ENCODE measurements around the gene SLC9A3.

- TF ChIP-seq, protein P1, sequence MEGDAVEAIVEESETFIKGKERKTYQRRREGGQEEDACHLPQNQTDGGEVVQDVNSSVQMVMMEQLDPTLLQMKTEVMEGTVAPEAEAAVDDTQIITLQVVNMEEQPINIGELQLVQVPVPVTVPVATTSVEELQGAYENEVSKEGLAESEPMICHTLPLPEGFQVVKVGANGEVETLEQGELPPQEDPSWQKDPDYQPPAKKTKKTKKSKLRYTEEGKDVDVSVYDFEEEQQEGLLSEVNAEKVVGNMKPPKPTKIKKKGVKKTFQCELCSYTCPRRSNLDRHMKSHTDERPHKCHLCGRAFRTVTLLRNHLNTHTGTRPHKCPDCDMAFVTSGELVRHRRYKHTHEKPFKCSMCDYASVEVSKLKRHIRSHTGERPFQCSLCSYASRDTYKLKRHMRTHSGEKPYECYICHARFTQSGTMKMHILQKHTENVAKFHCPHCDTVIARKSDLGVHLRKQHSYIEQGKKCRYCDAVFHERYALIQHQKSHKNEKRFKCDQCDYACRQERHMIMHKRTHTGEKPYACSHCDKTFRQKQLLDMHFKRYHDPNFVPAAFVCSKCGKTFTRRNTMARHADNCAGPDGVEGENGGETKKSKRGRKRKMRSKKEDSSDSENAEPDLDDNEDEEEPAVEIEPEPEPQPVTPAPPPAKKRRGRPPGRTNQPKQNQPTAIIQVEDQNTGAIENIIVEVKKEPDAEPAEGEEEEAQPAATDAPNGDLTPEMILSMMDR (IDR thresholded peaks at IDR 0.05) = no peak
- TF ChIP-seq POLR2A (IDR thresholded peaks at IDR 0.05) = no peak
Observed at GRCh38 chr5:539469-540070, 15.3 kb upstream of the SLC9A3 start.

Data from esophagus squamous epithelium (tissue), 4 donors.